ENCODE data around the gene GTSE1. TPM values are rescaled to one million over a fixed set of nuclear protein-coding genes. Genes with fewer than 3 reads are reported as not detected.
A peak's percentile ranks its signal among the peaks of the same experiment; 100 is the strongest.

Gene GTSE1
- total and polyA plus RNA-seq, 2 donors (not counting 1 experiment from before 2014, with no cell fraction given) = 0.17 to 0.39 TPM

DNA sequence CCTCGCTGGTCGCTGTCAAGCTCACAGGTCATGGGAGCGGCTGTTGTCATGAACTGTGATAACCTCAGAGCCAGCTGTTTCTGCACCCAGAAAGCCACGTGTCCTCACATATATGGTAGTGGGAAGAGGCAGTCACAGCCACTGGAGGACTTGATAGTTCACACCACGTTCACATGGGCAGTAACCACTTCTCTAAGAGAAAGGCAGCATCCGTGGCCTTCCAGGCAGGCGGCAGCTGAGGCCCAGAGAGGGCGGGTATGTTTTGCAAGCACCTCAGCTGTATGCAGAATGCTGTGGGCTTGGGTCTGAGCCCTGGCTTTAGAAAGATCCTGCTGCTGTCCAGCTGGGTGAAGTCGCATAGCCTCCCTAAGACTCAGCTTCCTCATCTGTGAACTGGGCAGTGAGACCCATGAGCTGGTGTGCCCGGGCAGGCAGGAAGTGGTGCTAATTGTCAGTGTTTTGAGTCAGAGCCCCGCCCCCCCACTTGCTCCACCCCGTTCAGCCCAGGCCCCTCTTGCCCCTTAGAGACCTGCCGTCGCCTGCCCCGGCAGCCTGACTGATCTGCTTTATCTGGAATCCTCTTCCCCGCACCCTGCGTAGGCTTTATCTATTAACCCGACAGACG, 15.6 kb upstream of the GTSE1 start:
- Mint-ChIP-seq H3K4me3 (no peak overlapping the region), H3K4me1 (peaks cover 17% of the 10 kb centered on the region), H3K9me3 (ENCODE audit: insufficient read depth) (no peaks in the 10 kb centered on the region), H3K27ac (peak overlapping the region; percentile 56), H3K27me3 (no peaks in the 10 kb centered on the region)
- no peak overlapping the region for H3K4me2 ChIP-seq (replicated peaks; ENCODE audit: low read depth, low read length, poor library complexity, severe bottlenecking)
- peak; percentile 50 for DNase-seq
- intact Hi-C loops (cut with micrococcal nuclease) = no loop called here
- H3K36me3 ChIP-seq (replicated peaks in 1 of 2; ENCODE audit: control extremely low read depth in 1 of 2, control insufficient read depth in 1 of 2, extremely low read depth in 1 of 2, insufficient read depth in 2 of 2, low read length in 1 of 2) = peaks cover 0 to 7% of the 10 kb centered on the region in 2 experiments
- ChIA-PET CTCF (interaction anchor here (1.0 to 1.2 kb wide), 2 partner anchors 14 to 35 kb away, joined by 3 read pairs; no protein-coding TSS in a partner anchor), POLR2A (interaction anchor here (0.6 kb wide), 1 partner anchor 27 kb away, joined by 3 read pairs; no protein-coding TSS in a partner anchor)
- no peak overlapping the region for H3K4me3 ChIP-seq (ENCODE audit: control extremely low read depth in 1 of 5, extremely low read depth in 1 of 5, insufficient read depth in 1 of 5, low read depth in 2 of 5, low read length in 4 of 5)
- peak overlapping the region in 1 of 2 donors; percentile 55 for H3K27ac ChIP-seq (ENCODE audit: low read length in 2 of 2)
- H3K9me3 ChIP-seq (ENCODE audit: control extremely low read depth in 1 of 3, control insufficient read depth in 2 of 3, insufficient read depth in 1 of 3, low read length in 2 of 3) = no peaks in the 10 kb centered on the region
- H3K79me2 ChIP-seq (ENCODE audit: control insufficient read depth, insufficient read depth, low read length) = no peaks in the 10 kb centered on the region
- H3K27me3 ChIP-seq (replicated peaks in 1 of 4; ENCODE audit: control extremely low read depth in 1 of 4, control insufficient read depth in 3 of 4, insufficient read depth in 4 of 4, low read length in 3 of 4) = no peaks in the 10 kb centered on the region
- 80% methylated on average over 18 of the region's 19 CpGs for WGBS (ENCODE audit: insufficient coverage)
- H3K4me1 ChIP-seq (ENCODE audit: control insufficient read depth in 2 of 2, insufficient read depth in 2 of 2, low read length in 2 of 2) = peaks cover 0 to 31% of the 10 kb centered on the region in 2 donors
- H3K9ac ChIP-seq (ENCODE audit: low read length) = no peak overlapping the region
- no peak for TF ChIP-seq CTCF (IDR thresholded peaks at IDR 0.05)
- no peak for TF ChIP-seq EZH2 (IDR thresholded peaks at IDR 0.05; ENCODE audit: borderline replicate concordance, insufficient read depth, low read depth, low read length, poor library complexity, severe bottlenecking)
- peak; percentile 77 for ATAC-seq (ENCODE audit: low read depth)
- no peaks in the 10 kb centered on the region for H4K20me1 ChIP-seq (ENCODE audit: control insufficient read depth, insufficient read depth, low read length, poor library complexity, severe bottlenecking)
- no peak overlapping the region for H2AFZ ChIP-seq (ENCODE audit: insufficient read depth, low read depth, low read length, poor library complexity, severe bottlenecking)

Measured in B cell (primary cell).